ENCODE results near the gene CRAT.
"Not testable (repeated sequence)": the region's sequence is repeated elsewhere in the genome, so short reads cannot be mapped to it uniquely, and the experiment has no call there.

The CRAT gene

GRCh38 chr9:129128689-129129088 lies 18.1 kb upstream of the CRAT start:
- no peak for DNase-seq (ENCODE audit: extremely low read depth, low read depth)
- TF ChIP-seq CTCF (IDR thresholded peaks at IDR 0.05; ENCODE audit: low read depth, low read length) = no peak

- no peak for DNase-seq (ENCODE audit: extremely low read depth, low read depth)
- TF ChIP-seq CTCF (IDR thresholded peaks at IDR 0.05; ENCODE audit: low read depth, low read length) = no peak
Observed at GRCh38 chr9:129126749-129127618, 16.4 kb upstream of the CRAT start.

GRCh38 chr9:129125478-129125877 lies 14.9 kb upstream of the CRAT start:
- no peak for DNase-seq (ENCODE audit: extremely low read depth, low read depth)

GRCh38 chr9:129124506-129125069 lies 14.0 kb upstream of the CRAT start:
- TF ChIP-seq CTCF (IDR thresholded peaks at IDR 0.05; ENCODE audit: low read depth, low read length) = no peak
- DNase-seq (ENCODE audit: extremely low read depth, low read depth) = no peak

More at GRCh38 chr9:129125478-129125877, 14.9 kb upstream of the CRAT start:
- no peak for TF ChIP-seq CTCF (IDR thresholded peaks at IDR 0.05; ENCODE audit: low read depth, low read length)

GRCh38 chr9:129122976-129123375 lies 12.4 kb upstream of the CRAT start:
- not testable (repeated sequence) for DNase-seq (ENCODE audit: extremely low read depth, low read depth)

- no peak for TF ChIP-seq CTCF (IDR thresholded peaks at IDR 0.05; ENCODE audit: low read depth, low read length)
Observed at GRCh38 chr9:129122133-129122532, 11.5 kb upstream of the CRAT start.

GRCh38 chr9:129121483-129121882 lies 10.9 kb upstream of the CRAT start:
- DNase-seq (ENCODE audit: extremely low read depth, low read depth) = no peak
- no peak for TF ChIP-seq CTCF (IDR thresholded peaks at IDR 0.05; ENCODE audit: low read depth, low read length)

More at GRCh38 chr9:129122133-129122532, 11.5 kb upstream of the CRAT start:
- no peak for DNase-seq (ENCODE audit: extremely low read depth, low read depth)

All from AG09319 (cell line).